Measurements from ENCODE around the gene SF3B2.
"Not testable (repeated sequence)": the region's sequence is repeated elsewhere in the genome, so short reads cannot be mapped to it uniquely, and the experiment has no call there.

Gene SF3B2

DNA sequence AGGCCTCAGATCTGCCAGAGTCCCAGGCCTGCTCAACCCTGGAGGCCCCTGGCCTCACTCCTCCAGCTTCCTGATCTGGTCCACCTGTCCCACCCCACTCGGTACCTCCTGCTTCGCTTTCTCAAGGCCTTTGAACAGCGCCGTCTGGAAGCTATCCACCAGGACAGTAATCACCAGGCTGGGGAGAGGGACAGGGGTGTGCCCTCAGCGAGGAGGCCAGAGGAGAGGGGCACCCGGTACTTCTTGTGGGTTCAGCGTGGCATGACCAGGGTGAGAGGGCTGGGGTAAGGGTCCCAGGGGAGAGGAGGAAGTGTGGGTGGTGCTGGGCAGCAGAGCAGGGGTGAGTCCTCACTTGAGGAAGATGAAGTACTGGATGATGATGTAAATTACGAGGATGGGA is 32.0 kb upstream of the SF3B2 start:
- no peak for DNase-seq

DNA sequence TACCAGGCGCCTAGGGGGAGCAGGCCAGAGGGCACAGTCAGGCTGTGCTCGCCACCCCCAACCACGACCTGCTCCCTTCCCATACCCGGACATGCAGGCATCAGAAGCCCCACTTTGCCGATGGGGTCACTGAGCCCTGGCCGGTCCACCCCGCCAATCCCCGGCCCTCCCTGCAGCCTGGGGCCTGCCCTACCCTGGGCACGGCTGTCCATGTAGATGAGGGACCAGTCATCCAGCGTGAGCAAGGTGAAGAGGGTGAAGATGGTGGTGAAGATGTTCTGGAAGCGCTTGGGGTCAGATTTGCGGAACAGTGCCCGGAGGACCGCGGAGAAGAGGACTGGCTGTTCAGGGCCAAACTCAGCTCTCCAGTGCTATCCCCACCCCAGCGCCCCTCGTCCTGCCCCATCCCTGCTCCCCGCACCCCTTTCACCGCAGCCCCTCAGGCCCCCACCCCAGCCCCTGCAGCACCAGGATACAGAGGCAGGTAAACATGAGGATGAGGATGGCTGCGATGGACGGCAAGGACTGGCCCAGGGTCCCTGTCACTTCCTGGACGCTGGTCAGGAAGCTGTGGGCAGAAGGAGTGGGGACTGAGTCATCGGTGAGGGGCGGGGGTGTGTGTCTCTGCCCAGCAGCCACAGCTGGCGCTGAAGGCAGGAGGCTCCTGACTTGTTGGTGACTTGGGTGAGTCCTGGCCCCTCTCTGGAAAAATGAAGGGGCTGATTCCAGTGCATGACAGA is 31.4 kb upstream of the SF3B2 start:
- DNase-seq, result no peak

DNA sequence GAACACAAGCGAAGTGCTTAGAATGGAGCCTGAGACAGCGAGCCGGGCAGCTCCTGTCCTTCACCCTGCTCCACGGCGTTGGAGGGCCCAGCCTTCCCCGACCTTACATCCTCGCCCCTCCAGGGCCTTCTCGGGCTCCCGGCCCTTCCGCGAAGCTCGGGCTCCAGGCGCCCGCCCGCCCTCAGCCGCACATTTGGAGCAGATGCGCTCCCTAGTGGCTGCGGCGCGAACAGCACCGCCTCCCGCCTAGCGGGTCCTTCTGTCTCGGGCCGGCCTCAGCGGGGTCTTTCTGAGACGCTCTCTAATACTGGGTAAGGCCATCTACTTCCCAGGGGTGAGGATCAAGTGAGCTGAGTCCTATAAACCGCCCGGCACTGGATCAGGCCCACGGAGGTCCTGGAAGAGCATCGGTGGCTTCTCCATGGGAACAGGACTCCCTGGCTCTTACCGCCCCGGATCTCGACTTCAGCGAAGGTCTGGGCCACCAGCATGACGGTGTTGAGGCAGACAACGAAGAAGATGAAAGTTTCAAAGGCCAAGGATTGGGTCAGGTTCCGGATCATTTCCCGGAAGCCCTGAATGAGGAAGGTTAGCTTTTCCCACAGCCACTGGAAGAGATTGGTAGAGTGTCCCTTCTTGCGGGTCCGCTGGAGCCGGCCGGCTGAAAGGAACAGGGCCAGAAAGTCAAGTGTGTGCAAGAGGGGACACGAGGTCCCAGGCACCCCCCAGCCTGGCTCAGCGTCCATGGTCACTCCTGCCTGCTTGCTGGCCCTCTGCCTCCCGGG is 29.6 kb upstream of the SF3B2 start:
- DNase-seq, result peak; percentile 64

GRCh38 chr11:66023186-66023440 is 29.1 kb upstream of the SF3B2 start:
- DNase-seq, result not testable (repeated sequence)

GRCh38 chr11:66026017-66026529 is 26.1 kb upstream of the SF3B2 start, which contains the start of gene CATSPER1:
TSS of gene CATSPER1 (minus strand) at chr11:66026479. CDS start at chr11:66026379, 100 bp downstream.
- DNase-seq, result no peak

DNA sequence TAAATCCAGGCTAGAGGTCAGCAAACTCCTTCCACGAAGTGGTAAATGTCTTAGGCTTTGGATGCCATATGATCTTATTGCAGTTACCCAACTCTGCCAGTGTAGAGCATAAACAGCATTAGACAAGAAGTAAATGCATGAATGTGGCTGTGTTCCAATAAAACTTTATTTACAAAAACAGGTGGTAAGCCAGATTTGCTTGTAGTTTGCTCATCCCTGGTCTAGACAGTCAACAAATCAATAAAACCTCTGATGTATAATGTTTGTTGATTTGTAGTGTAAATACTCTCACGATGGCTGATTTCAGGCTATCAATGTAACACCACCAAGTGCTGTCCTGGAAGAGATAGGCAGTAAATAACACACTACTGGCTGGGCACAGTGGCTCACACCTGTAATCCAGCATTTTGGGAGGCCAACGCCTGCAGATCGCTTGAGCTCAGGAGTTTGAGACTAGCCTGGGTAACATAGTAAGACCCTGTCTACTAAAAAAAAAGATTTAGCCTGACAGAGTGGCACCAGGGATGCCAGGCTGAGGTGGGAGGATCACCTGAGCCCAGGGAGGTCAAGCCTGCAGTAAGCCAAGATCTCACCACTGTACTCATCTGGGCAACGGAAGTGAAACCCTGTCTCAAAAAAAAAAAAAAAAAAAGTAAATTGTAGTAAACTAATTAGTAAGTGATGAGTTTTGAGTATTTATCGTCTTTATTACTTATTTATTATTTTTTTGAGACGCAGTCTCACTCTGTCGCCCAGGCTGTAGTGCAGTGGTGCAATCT is 19.0 kb upstream of the SF3B2 start:
- DNase-seq, result no peak

- no peak for DNase-seq
Observed at GRCh38 chr11:66035653-66036333, 16.4 kb upstream of the SF3B2 start.

GRCh38 chr11:66036334-66036710 is 15.8 kb upstream of the SF3B2 start:
- no peak for DNase-seq

DNA sequence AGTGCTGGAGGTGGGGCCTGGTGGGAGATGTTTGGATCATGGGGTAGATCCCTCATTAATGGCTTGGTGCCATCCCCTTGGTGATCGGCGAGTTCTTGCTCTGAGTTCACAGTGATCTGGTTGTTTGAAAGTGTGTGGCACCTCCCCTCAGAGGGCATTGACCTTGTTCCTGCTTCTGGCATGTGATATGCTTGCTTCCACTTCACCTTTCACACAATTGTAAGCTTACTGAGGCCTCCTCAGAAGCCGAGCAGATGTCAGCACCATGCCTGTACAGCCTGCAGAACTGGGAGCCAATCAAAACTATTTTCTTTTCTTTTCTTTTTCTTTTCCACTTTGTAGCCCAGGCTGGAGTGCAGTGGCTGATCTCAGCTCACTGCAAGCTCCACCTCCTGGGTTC is 14.8 kb upstream of the SF3B2 start:
- no peak for DNase-seq

DNA sequence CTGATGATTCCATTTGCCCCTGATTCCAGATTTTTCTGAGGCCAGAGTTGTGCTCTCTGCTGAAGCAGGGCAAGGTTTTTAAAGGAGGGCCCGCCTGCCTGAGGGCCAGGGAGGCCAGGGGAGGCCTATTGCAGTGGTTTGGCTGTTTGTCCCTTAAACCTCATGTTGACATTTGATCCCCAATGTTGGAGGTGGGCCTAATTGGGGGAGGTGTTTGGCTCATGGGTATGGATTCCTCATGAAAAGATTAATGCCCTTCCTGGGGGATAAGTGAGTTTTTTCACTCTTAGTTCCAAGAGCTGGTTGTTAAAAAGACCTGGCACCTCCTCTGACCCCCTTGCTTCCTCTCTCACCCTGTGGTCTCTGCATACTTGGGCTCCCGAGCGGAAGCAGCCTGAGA is 12.4 kb upstream of the SF3B2 start:
- no peak for DNase-seq

DNA sequence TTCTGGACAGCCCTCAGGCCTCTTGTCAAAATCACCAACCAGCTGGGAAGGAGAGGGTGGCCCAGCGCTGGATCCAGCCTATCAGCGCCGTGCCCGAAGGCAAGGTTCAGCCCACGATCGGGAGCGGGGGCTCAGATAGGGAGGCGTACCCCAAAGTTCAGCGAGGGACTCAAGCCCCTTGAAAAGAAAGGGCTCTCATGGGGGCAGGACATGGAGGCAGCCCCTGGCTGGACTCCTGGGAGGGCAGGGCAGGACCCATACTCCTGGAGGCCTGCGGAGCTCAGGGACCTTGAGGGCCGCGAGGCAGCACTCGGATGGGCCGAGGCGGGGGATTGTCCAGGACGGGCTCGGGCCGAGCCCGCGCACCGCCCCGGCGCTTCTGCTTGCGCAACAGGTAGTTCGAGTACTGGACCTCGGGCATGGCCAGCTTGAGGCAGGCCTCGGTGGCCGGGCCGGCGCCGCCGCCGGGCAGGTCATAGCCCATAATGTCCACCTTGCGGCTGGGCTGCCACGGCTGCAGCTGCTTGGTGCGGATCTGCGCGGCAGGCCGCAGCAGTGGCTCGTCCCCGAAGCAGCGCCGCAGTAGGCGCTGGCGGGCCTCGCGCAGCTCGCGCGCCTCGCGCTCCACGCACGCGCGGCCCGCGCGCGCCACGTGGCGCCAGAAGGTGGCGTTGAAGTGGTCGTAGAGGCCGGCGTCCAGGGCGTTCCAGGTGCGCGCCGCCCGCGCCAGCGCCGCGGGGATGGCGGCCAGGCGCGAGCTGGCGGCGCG is 9.8 kb upstream of the SF3B2 start:
- no peak for DNase-seq

DNA sequence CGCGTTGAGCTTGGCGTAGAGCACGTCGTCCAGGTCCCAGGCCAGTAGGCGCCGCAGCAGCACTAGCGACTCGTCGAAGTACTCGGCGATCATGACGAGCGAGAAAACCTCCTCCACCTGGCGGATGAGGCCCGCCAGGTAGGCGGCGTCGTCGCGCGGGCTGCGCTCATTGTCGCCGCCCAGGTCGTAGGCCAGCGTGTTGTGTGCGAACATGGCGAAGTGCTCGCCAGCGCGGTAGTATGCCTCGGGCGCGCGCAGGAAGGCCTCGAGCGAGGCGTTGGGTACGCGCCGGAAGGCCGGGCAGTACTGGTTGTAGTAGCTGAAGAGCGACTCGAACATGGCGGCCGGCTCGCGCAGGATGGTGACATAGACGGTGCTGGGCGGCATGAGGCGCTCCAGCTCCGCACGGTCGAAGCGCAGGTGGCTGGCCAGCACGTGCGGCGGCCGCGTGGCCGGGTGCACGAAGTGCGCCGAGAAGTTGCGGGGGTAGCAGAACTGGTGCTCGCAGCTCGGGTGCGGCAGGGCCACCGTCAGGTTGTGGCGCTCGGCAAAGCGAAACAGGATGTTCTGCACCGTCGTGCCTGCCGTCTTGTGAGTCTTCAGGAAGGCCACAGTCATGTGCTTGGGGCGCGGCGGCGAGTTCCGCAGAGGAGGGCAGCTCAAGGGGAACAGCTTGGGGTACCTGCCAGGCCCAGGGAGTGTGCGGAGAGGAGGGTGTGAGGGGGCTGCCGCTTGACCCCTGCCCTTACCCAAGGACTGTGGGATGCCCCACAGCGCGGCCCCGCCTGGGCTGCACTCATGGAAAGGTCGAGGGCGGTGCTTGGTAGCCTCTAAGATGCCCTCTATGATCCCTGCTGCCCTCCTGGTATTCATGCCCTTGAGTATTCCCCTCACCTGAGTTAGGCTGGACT is 8.9 kb upstream of the SF3B2 start:
- no peak for DNase-seq

DNA sequence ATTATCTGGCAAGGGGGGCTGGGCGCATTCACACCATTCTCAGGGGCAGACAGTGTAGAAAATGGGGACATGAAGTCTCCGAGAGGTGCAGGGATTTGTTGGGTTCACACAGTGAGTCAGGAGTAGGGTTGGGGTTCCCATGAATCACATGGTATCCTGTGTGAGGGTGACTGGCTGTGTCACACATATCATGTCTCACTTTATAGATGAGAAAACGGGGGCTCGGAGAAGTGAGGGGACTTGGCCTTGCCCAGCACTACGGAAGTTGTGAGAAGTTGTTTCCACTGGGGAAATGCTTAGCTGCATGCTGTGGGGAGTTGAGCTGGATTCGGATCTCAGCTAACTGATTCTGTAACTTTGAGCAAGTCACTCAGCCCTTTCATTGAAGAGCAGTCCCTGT is 7.4 kb upstream of the SF3B2 start:
- no peak for DNase-seq

- peak; percentile 70 for DNase-seq
Observed at GRCh38 chr11:66045177-66045639, 7.0 kb upstream of the SF3B2 start.

- DNase-seq, result no peak
Observed at GRCh38 chr11:66046901-66047300, 5.3 kb upstream of the SF3B2 start.

DNA sequence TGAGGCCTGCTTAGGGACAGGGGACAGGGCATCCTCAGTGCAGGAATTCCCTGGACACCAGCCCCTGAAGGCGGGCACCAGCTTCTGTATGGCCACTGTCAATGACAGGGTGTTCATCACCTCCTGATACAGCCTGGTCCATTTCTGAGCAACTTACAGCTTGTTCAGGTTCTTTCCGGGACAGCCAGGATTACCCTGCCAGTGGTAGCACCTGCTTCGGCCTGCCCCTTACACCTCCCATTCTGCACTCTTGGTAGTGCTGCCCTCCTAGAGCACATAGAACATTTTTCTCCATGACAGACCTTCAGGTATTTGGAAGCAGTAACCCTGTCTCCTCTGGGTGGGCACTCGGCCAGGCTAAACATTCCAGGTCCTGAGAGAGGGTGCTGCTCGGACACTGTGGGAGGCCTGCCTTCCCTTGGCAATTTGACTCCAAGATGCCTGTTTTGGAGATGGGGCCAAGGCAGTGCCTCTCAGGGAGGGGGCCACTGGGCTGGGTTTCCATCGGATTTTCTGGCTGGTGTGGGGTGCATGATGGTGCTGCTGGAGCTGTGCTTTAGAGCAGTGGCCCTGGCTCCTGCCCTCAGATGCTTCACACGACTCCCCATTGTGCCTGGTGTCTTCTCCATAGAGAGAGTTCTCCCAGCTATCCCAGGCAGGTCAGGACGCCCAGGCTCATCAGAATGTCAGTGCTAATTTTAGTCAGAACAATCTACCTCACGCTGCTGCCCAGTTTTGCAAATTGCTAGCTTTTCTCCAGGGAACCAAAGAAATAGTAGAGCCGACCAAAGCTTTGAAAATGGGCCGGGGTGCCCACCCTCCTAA is 4.4 kb upstream of the SF3B2 start:
- no peak for DNase-seq

GRCh38 chr11:66048547-66049323 is 3.4 kb upstream of the SF3B2 start, which contains the start of gene GAL3ST3:
TSS of gene GAL3ST3 (minus strand) at chr11:66049161. CDS start at chr11:66045415, 3,746 bp downstream.
- no peak for DNase-seq

DNA sequence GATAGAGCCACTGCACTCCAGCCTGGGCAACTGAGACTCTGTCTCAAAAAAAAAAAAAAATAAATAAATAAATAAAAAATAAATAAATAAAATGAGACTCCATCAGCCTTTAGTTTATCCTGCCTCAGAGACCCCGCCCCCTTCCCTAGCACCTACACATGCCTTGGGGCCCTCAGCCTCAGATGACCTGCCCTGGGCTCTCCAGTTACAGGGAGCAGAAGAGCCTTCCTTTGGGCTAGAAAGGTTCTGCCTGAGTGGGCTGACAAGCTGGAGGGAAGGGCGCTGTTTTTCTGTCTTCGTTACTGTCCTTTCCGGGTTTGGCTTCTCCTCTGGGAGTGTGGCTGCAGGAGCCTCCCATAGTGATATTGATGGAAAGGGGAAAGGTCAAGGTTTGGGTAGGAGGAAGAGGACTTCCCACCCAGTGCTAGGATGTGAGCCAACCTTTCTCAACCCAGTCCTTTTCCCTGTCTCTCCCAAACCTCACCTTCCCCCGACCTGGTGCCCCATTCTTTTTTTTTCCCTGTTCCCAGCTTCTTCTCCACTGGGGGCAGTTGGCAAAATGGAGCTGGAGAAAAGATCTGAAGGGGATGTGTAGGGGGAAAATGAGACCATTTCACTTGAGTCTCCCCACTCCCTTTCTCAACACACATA is 1.5 kb upstream of the SF3B2 start:
- no peak for DNase-seq

DNA sequence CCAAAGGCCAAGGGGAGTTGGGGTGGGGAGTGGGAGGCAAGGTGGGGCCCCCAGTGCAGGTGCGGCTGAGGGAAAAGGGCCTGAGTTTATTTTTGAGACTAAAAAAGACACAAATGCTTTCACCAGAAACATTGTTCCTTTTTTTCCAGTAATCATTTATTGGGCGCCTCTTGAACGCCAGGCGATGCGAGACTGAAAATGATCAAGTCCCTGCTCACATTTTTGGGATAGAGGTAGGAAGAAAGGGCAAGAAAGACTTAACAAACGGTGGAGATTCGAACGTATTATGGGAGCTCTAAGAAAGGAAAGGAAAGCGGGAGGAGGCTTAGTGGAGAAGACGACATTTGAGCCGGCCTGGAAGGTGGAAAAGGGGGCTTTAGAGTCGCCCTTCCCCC is 796 bp upstream of the SF3B2 start:
- no peak for DNase-seq

All from midbrain (tissue), 1 donor.